ENCODE measurements around the gene IL10RA.
"Not testable (repeated sequence)": the region's sequence is repeated elsewhere in the genome, so short reads cannot be mapped to it uniquely, and the experiment has no call there.

IL10RA gene

DNA sequence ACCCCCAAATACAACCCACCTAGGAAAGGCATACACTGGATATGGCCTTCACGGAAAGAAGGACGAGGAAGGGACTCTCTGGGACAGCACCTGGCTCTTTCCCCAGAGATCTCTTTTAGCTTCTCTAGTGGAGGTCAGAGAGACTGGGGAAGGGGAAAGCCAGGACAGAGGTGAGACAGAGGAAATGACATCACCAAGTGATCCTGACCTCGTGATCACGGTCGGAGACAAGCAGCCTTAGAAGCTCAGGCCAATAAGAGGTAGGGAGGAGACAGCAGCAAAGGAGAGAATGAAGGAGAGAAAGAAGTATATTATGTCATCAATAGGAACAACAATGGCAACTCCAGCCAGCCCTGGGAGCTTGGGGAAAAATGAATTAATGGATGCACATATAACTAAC lies 41.6 kb upstream of the IL10RA start:
- no peak for DNase-seq (ENCODE audit: extremely low spot score)
- ChIA-PET CTCF (interaction anchor here (1.2 to 7.5 kb wide), 12 partner anchors 10 to 519 kb away, joined by 3 to 169 read pairs (median 44); no protein-coding TSS in a partner anchor), POLR2A (interaction anchor here (1.0 kb wide), 1 partner anchor 12 kb away, joined by 3 read pairs; no protein-coding TSS in a partner anchor)
- TF ChIP-seq CTCF (IDR thresholded peaks at IDR 0.05; ENCODE audit: control extremely low read depth, extremely low read depth, low read depth, missing control alignments) = no peak

GRCh38 chr11:117945047-117945810 lies 41.0 kb upstream of the IL10RA start:
- POLR2A ChIA-PET = interaction anchor here (1.0 kb wide), 1 partner anchor 13 kb away, joined by 3 read pairs; no protein-coding TSS in a partner anchor
- peak; percentile 5 for TF ChIP-seq CTCF (IDR thresholded peaks at IDR 0.05; ENCODE audit: control extremely low read depth, extremely low read depth, low read depth, missing control alignments)
- CTCF ChIA-PET = interaction anchor here (0.9 to 7.5 kb wide), 20 partner anchors 8 to 519 kb away, joined by 3 to 169 read pairs (median 20); partner anchors contain the start of genes FXYD2 and TMPRSS13
- DNase-seq (ENCODE audit: extremely low spot score) = no peak

DNA sequence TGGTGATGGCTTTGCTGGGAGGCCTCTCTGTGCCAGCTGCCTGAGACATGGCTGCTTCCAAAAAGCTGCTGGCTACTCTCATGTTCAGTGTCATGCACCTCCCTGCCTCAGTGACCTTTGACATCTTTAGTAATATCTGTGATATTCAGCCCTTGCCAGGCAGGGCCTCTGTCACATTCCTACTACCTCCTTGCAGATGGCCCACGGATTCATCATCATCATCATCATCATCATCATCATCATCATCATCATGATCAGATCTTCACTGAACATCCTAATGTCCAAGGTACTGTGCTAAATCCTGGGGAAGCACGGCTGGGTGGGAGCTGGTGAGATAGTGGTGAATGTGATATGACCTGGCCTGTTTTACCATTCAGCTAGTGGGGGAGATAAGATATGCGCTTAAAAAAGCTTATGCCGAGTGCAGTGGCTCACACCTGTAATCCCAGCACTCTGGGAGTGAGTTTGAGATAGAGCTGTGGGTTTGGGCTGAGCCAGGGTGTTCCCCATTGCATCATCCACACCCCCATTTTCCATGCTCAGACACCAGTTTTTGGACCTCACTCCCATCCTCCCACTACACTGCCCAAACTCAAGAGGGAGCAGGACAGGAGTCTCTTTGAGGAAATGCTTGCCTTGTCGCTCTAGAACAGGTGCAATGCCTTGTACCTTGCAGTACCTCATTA lies 39.9 kb upstream of the IL10RA start:
- TF ChIP-seq CTCF (IDR thresholded peaks at IDR 0.05; ENCODE audit: control extremely low read depth, extremely low read depth, low read depth, missing control alignments) = no peak
- ChIA-PET CTCF (interaction anchor here (0.6 to 7.5 kb wide), 70 partner anchors 10 to 526 kb away, joined by 3 to 169 read pairs (median 6); partner anchors contain the start of genes FXYD2, IL10RA, MPZL3 and TMPRSS13), POLR2A (no interaction called here)
- DNase-seq (ENCODE audit: extremely low spot score) = no peak

GRCh38 chr11:117946842-117947526 lies 39.2 kb upstream of the IL10RA start:
- ChIA-PET POLR2A (interaction anchor here (0.6 kb wide), 1 partner anchor 354 kb away, joined by 8 read pairs; no protein-coding TSS in a partner anchor), CTCF (interaction anchor here (0.6 to 7.5 kb wide), 74 partner anchors 9 to 527 kb away, joined by 3 to 169 read pairs (median 6); partner anchors contain the start of genes FXYD2, IL10RA, MPZL3 and TMPRSS13)
- peak; percentile 93 for TF ChIP-seq CTCF (IDR thresholded peaks at IDR 0.05; ENCODE audit: control extremely low read depth, extremely low read depth, low read depth, missing control alignments)
- peak; percentile 79 for DNase-seq (ENCODE audit: extremely low spot score)

- POLR2A ChIA-PET; DNase-seq (ENCODE audit: extremely low spot score): not testable (repeated sequence)
- CTCF ChIA-PET = interaction anchor here (0.8 to 7.5 kb wide), 46 partner anchors 8 to 522 kb away, joined by 3 to 169 read pairs (median 12); partner anchors contain the start of genes FXYD2, IL10RA, MPZL3 and TMPRSS13
Observed at GRCh38 chr11:117947751-117948150, 38.4 kb upstream of the IL10RA start.

DNA sequence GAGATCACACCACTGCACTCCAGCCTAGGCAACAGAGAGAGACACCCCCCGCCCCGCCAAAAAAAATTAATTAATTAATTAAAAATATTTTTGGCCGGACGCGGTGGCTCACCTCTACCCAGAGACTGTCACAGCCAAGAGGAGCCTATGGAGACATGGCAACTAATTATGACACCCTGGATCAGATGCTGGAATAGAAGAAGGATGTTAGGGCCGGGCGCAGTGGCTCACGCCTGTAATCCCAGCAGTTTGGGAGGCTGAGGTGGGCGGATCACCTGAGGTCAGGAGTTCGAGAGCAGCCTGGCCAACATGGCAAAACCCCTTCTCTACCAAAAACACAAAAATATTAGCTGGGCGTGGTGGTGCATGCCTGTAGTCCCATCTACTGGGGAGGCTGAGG lies 37.7 kb upstream of the IL10RA start:
- CTCF ChIA-PET = interaction anchor here (1.3 to 7.5 kb wide), 13 partner anchors 14 to 522 kb away, joined by 3 to 169 read pairs (median 35); partner anchors contain the start of genes FXYD2, IL10RA and TMPRSS13
- DNase-seq (ENCODE audit: extremely low spot score); POLR2A ChIA-PET: not testable (repeated sequence)

DNA sequence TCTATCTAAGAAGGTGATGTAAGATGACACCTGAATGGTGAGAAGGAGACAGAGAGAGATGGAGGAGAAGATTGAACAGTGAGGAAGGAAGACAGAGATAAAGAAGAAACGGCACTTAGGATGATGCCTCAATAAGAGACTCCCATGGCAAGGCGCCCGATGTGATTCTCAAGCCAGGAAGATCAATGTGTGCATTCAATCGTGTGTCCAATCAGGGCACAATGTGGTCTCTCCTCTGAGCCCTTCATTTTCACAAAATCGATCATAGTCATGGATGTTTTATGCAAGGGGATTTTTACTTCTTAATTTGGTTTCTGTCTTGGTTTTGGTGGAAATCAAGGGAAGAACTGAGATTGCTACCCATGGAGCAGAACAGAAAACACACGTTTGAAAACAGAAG lies 37.1 kb upstream of the IL10RA start:
- TF ChIP-seq CTCF (IDR thresholded peaks at IDR 0.05; ENCODE audit: control extremely low read depth, extremely low read depth, low read depth, missing control alignments) = no peak
- DNase-seq (ENCODE audit: extremely low spot score) = no peak
- ChIA-PET CTCF (interaction anchor here (0.7 to 6.7 kb wide), 8 partner anchors 16 to 142 kb away, joined by 3 to 169 read pairs (median 4); partner anchors contain the start of gene IL10RA), POLR2A (no interaction called here)

Data from GM10248 (cell line).